Uterus (tissue), 2 donors: ENCODE data around the gene CACNA1C.

ENCODE experiments used
- CTCF ChIP-seq, 4 experiments: fragments of 200-600 bp in 2 of 4; fragments of 450-650 bp in 2 of 4; sonication (generic) in 2 of 4; IDR thresholded peaks; one replicate each; pipeline ENCODE4 v1.5.1; 2016 to 2019; ENCODE audit warnings: antibody characterized with exemption in 4 of 4, mild to moderate bottlenecking in 2 of 4, moderate library complexity in 1 of 4
- POLR2A ChIP-seq, 2 donors: fragments of 450-650 bp; IDR thresholded peaks; one replicate each; pipeline ENCODE4 v1.6.1; 2016; ENCODE audit warnings: antibody characterized with exemption in 2 of 2, mild to moderate bottlenecking in 1 of 2, moderate library complexity in 1 of 2

- TF ChIP-seq CTCF (IDR thresholded peaks at IDR 0.05) (no peak), POLR2A (IDR thresholded peaks at IDR 0.05) (no peak)
Observed at GRCh38 chr12:2373307-2373706, 320.5 kb downstream of the CACNA1C start.
